Measurements from ENCODE around the gene PRDM16. TPM values are rescaled to one million over a fixed set of nuclear protein-coding genes. Genes with fewer than 3 reads are reported as not detected.
A peak's percentile ranks its signal among the peaks of the same experiment; 100 is the strongest.

The PRDM16 gene
- total and polyA plus RNA-seq, 2 of the 4 experiments (the other 2 are of a cell fraction), result 0.02 TPM; not detected in 1

DNA sequence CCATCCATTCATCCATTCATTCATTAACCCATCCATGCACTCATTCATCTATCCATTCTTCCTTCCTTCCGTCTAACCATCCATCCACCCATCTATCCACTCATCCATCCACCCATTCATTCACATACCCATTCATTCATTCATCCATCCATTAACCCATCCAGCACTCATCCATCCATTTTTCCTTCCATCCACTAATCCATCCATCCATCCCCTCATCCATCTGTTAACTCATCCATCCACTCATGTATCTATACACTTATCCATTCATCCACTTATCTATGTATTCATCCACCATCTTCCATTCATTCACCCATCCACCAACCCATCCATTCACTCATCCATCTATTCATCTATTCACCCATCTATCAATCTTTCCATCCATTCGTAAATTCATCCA lies 107.8 kb downstream of the PRDM16 start:
- 31 to 85% methylated on average over 2 of the region's 2 CpGs for WGBS, 2 experiments (ENCODE audit: extremely low coverage in 2 of 2, insufficient read length in 1 of 2)
- Histone ChIP-seq H2BK5ac (ENCODE audit: low read depth, low read length, poor library complexity, severe bottlenecking) (peak overlapping the region; percentile 74), H3K18ac (ENCODE audit: low read depth, low read length) (no peak overlapping the region), H3K56ac (ENCODE audit: extremely low read depth, insufficient read depth, low read length) (no peak overlapping the region), H3K9me1 (ENCODE audit: insufficient read depth, low read length) (no peaks in the 10 kb centered on the region), H3K27ac (ENCODE audit: insufficient read depth, low read length) (no peak overlapping the region), H3K4ac (ENCODE audit: low read depth, low read length) (no peak overlapping the region), H4K91ac (ENCODE audit: insufficient read depth, low read depth, low read length) (no peak overlapping the region), H3K14ac (replicated peaks; ENCODE audit: low read depth, low read length) (no peak overlapping the region), H3K23ac (ENCODE audit: low read depth, low read length) (no peak overlapping the region), H3K36me3 (ENCODE audit: control insufficient read depth, insufficient read depth, low read length) (no peaks in the 10 kb centered on the region), H4K5ac (ENCODE audit: low read depth, low read length) (no peak overlapping the region), H4K8ac (ENCODE audit: low read depth in 2 of 2, low read length in 2 of 2) (no peak overlapping the region), H3K27me3 (ENCODE audit: control insufficient read depth, insufficient read depth, low read length) (no peaks in the 10 kb centered on the region), H3K4me2 (ENCODE audit: low read depth, low read length) (no peak overlapping the region), H3K4me3 (ENCODE audit: insufficient read depth, low read depth, low read length) (no peak overlapping the region), H2BK15ac (ENCODE audit: low read depth, low read length) (no peak overlapping the region), H4K20me1 (ENCODE audit: insufficient read depth, low read length) (no peaks in the 10 kb centered on the region), H3K79me1 (ENCODE audit: low read depth in 1 of 2, low read length in 2 of 2) (no peaks in the 10 kb centered on the region), H2BK20ac (ENCODE audit: low read depth, low read length) (no peak overlapping the region), H2AK9ac (replicated peaks; ENCODE audit: low read depth, low read length, poor library complexity) (no peak overlapping the region), H2BK120ac (ENCODE audit: low read depth, low read length) (no peak overlapping the region), H3K9ac (ENCODE audit: low read depth, low read length) (no peak overlapping the region), H3K4me1 (ENCODE audit: control insufficient read depth, insufficient read depth, low read length) (no peaks in the 10 kb centered on the region), H2AFZ (replicated peaks; ENCODE audit: low read length, poor library complexity) (no peak overlapping the region), H2AK5ac (ENCODE audit: low read depth, low read length) (no peak overlapping the region), H3K9me3 (ENCODE audit: control insufficient read depth, insufficient read depth, low read length) (peaks cover 48% of the 10 kb centered on the region)
- ChIA-PET POLR2A (ENCODE audit: unreplicated experiment) (no interaction called here), CTCF (no interaction called here)
- no peak for DNase-seq
- BruUV-seq (replicated peaks), result no TSS peak
- intact Hi-C loops (cut with micrococcal nuclease), result no loop called here
- dilution Hi-C loops (cut with HindIII; ENCODE audit: low sequenced_read_pairs, unreplicated experiment), result no loop called here
- in situ Hi-C loops (cut with MboI; ENCODE audit: low sequenced_read_pairs), result loop anchor here (10.0 kb wide), 1 partner anchor 58 kb away; no protein-coding TSS in a partner anchor
- TF ChIP-seq POLR2A (IDR thresholded peaks at IDR 0.05; ENCODE audit: low read depth, low read length) (no peak), RCOR1 (IDR thresholded peaks at IDR 0.05; ENCODE audit: insufficient replicate concordance, low read length) (no peak), FOS (IDR thresholded peaks at IDR 0.05; ENCODE audit: low read depth, low read length) (no peak), MXI1 (IDR thresholded peaks at IDR 0.05; ENCODE audit: borderline replicate concordance, low read depth, low read length) (no peak), RAD21 (IDR thresholded peaks at IDR 0.05; ENCODE audit: low read length) (no peak), CEBPB (IDR thresholded peaks at IDR 0.05; ENCODE audit: low read depth, low read length) (no peak), RFX5 (IDR thresholded peaks at IDR 0.05; ENCODE audit: low read depth, low read length) (no peak), BHLHE40 (IDR thresholded peaks at IDR 0.05; ENCODE audit: low read depth, low read length) (no peak)
- TF ChIP-seq, protein P1, sequence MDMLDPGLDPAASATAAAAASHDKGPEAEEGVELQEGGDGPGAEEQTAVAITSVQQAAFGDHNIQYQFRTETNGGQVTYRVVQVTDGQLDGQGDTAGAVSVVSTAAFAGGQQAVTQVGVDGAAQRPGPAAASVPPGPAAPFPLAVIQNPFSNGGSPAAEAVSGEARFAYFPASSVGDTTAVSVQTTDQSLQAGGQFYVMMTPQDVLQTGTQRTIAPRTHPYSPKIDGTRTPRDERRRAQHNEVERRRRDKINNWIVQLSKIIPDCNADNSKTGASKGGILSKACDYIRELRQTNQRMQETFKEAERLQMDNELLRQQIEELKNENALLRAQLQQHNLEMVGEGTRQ (IDR thresholded peaks at IDR 0.05; ENCODE audit: low read depth, low read length), result no peak
- no peak for ATAC-seq (ENCODE audit: low read depth)
